Esophagus muscularis mucosa (tissue), 4 donors: ENCODE data around the gene CLIP4.

Source experiments
- CTCF ChIP-seq, 3 experiments: fragments of 200-600 bp in 2 of 3; fragments of 450-650 bp in 1 of 3; sonication (generic) in 2 of 3; IDR thresholded peaks; one replicate each; pipeline ENCODE4 v1.5.1; 2017 to 2019; ENCODE audit warnings: antibody characterized with exemption in 3 of 3, mild to moderate bottlenecking in 2 of 3, moderate library complexity in 1 of 3
- EP300 ChIP-seq: sonication (generic); formaldehyde crosslinking; IDR thresholded peaks from one replicate; pipeline ENCODE4 v1.6.1; 2017; ENCODE audit warnings: antibody characterized with exemption
- POLR2A ChIP-seq: fragments of 450-650 bp; IDR thresholded peaks from one replicate; pipeline ENCODE4 v1.6.1; 2017; ENCODE audit warnings: antibody characterized with exemption, moderate library complexity, mild to moderate bottlenecking, low read depth
- POLR2AphosphoS5 ChIP-seq, 2 donors: sonication (generic); formaldehyde crosslinking; IDR thresholded peaks; one replicate each; pipeline ENCODE4 v1.6.1; 2017; ENCODE audit warnings: antibody characterized with exemption in 2 of 2

GRCh38 chr2:29071032-29071975, 43.9 kb upstream of the CLIP4 start:
- no peak for TF ChIP-seq CTCF (IDR thresholded peaks at IDR 0.05)
- no peak for TF ChIP-seq EP300
- TF ChIP-seq POLR2AphosphoS5 (IDR thresholded peaks at IDR 0.05) = no peak
- no peak for TF ChIP-seq POLR2A
